HG02943 (cell line): ENCODE data around the gene SOD2.
"Not testable (repeated sequence)": the region's sequence is repeated elsewhere in the genome, so short reads cannot be mapped to it uniquely, and the experiment has no call there.

Source experiments
- ATAC-seq: cut with Tn5 transposase; IDR thresholded peaks from one replicate; pipeline ENCODE4 v1.9.1; 2021; ENCODE audit warnings: mild to moderate bottlenecking, low read depth, moderate library complexity; ENCODE audit not compliant: unreplicated experiment

The SOD2 gene

DNA sequence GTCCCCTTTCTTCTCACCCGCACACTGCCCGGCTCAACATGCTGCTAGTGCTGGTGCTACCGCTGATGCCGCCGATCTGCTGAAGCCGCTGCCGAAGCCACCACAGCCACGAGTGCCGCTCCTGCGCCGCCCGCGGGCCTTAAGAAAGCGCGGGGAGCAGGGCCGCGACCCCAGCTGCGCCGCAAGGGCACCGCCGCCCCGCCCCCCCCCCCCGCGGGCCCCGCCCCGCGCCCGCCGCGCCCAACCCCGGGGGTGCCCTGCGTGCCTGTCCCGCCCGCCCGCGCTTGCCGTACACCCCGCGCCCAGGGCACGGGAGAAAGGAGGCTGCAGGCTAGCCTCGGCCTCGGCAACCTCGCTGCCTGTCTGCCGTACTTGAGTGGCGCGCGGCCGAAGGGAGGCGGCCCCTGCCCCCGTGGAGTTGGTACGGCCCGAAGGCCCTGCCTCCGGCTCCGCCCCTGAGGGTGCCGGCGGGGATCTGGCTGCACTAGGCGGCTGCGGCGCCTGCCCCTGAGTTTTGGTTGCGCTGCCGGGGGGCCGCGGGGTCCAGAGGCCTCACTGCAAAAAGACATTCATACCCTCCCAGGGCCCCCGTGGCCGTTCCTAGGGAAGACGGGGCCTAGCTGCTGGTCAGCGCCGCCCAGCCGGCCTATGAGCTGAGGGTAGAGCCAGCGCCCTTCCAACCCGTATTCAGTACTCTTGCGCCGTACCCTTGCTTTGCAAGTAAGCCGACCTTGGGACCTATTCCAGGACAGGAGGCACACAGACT lies at the start of gene SOD2:
SOD2 (minus strand) TSS at position 114 of the 766 bp plus-strand sequence; CDS start at position 40, 74 bp downstream.
- peak; percentile 65 for ATAC-seq

DNA sequence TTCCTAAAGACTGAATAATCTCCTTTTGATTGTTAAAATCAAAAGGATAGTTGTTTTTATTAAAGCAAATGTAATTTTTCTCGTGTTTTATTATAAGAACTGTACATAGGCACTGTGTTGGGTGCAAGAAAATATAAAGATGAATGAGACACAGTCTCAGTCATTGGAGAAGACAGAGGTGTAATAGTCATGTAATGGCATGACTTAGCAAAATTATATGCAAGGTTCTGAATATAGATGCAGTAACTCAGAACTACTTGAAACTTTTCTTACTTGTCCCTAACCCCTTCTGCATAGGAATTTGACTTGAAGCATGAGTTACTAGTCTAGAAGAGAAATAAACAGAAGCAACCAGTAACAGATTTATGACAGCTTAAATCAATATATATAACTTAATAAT lies 49.1 kb upstream of the SOD2 start:
- no peak for ATAC-seq

DNA sequence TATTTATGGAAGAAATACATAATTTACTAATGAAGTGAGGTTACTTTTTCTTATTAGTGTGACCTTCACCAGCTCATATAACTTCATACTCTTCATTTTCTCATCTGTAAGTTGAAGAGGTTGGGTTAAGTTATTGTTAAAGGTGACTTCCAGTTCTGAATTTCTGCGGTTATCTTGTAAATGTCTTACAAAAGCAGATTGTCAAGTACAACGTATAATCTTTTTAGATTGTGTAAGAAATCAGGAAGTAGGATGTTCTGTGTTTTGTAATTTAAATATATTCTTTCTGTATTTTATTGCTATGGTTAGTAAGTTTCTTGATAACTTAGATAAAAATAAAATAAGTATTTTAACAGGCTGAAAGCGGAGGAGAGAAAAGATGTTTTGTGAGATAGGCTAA lies 46.3 kb upstream of the SOD2 start:
- no peak for ATAC-seq

DNA sequence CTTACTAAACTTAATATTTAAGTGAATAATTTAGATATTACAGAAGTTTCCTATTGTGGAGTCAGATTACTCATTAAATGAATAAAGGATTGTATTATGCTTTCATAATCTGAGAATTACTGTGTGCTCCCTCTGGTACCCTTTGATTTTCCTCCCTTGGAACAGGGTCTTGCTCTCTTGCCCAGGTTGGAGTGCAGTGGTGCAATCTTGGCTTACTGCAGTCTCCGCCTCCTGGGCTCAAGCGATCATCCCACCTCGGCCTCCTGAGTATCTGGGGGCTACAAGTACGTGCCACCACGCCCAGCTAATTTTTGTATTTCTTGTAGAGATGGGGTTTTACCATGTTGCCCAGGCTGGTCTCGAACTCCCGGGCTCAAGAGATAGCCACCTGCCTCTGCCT lies 43.9 kb upstream of the SOD2 start:
- ATAC-seq = no peak

DNA sequence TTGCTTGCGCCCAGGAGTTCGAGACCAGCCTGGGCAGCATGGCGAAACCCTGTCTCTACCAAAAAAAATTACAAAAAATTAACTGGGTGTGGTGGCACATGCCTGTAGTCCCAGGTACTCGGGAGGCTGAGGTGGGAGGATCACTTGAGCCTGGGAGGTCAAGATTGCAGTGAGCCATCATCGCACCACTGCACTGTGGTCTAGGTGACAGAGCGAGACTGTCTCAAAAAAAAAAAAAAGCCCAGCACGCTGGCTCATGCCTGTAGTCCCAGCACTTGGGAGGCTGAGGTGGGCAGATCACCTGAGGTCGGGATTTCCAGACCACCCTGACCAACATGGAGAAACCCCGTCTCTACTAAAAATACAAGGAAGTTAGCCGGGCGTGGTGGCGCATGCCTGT lies 40.4 kb upstream of the SOD2 start:
- not testable (repeated sequence) for ATAC-seq

DNA sequence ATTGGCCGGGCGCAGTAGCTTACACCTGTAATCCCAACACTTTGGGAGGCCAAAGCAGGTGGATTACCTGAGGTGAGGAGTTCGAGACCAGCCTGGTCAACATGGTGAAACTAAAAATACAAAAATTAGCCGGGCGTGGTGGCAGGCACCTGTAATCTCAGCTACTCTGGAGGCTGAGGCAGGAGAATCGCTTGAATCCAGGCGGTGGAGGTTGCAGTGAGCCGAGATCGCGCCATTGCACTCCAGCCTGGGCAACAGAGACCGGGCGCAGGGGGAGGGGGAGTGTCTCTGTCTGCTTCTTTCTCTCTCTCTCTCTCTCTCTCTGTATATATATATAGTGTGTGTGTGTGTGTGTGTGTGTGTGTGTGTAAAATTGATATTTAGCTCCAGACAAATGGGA lies 39.5 kb upstream of the SOD2 start:
- ATAC-seq = not testable (repeated sequence)

DNA sequence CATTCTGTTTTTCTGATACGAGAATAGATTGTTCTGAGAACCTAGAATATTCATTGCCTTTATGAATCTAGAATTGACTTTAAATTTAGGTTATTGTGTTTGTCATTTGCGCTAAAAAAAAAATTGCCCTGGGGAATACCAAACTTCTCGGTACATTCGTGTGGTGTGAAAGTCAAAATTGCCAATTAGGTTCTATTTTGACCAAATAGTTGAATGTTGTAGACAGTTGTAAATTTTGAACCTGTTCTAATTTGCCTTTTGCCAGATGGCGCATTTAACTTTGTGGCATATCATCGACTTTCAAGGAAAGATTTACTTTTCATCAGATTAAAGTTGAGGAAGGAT lies 37.3 kb upstream of the SOD2 start:
- no peak for ATAC-seq

DNA sequence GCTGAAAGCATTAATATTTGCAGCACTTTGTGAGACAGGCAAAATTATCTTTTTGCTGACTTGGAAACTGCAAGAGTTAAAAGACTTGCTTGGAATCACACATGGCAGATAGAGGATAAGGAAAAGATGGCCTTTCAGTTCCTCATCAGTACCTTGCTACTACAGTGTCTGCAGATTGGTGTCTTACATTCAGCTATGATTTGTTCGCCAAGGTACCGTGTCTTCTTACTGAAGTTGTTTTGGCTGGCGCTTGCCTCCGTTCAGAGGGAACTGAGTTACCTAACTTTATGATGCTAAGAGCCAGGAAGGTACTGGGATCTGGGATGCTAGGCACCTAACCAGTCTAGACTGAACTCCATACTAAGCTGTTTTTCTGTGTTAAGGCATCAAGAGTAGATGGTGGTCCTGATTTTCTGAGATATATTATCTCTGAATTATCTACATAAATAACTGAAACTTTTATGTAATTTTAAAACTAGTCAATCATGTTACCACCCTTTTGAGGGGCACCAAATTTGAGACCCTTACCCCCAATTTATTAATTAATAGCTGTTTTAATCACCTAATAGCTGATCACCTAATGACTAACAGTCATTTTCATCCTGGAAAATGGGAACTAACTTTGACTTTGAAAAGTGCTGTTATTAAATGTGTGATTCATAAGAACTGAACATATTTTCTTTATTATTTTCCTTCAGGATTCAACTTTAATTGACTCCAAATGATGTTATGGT lies 36.7 kb upstream of the SOD2 start:
- ATAC-seq = no peak

DNA sequence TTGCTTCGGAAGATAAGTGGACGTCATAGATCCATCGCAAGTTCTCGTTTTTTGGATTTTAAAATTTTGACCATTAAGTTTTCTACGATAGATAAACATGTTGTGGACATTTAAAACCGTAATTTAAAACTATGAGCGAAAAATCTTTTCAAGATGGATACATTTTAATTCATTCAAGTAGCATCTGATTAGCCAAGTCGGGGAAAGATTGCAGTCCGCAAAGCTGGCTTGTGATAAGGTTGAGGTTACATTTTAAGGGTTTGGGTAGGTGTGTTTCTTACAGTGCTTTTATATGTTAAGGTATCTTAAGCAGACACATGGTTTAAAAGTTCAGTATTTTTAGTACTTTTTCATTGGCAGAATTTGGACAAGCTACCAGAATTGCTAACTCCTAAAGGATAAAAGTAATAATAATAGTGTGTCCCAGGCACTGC lies 35.5 kb upstream of the SOD2 start:
- ATAC-seq = no peak

DNA sequence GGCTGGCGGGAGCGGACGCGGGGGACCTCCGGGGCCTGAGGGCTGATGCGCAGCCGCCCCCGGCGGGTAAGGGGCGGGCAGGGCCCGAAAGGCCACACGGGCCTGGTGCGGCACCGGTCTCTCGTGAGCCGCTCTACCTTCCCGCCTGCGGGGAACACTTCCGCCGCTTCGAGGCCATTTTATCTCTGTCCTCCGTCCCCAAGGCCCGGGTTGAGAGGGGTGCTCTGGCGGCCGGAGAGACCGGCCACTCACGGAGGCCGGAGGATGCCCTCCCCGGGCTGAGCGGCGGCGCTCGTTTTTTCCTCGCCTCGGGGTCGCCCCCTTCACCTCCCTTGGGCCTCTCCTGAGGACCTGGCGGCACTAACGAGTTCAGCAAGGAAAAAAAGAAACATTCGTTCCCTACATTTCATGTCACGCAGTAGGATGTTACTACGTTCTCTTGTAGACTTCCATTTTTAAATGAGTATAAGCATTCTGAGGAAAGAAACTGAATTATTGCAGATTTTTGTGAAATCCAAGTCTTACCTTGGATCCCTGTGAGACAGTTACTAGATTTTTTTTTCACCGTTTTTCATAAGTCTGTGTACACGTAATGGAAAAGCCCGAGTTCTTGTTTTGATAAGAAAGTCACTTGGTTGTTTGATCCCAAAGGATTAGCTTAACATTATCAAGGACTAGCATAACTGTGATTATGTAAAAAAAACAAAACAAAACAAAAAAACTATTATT lies 34.8 kb upstream of the SOD2 start:
- ATAC-seq = peak; percentile 32

DNA sequence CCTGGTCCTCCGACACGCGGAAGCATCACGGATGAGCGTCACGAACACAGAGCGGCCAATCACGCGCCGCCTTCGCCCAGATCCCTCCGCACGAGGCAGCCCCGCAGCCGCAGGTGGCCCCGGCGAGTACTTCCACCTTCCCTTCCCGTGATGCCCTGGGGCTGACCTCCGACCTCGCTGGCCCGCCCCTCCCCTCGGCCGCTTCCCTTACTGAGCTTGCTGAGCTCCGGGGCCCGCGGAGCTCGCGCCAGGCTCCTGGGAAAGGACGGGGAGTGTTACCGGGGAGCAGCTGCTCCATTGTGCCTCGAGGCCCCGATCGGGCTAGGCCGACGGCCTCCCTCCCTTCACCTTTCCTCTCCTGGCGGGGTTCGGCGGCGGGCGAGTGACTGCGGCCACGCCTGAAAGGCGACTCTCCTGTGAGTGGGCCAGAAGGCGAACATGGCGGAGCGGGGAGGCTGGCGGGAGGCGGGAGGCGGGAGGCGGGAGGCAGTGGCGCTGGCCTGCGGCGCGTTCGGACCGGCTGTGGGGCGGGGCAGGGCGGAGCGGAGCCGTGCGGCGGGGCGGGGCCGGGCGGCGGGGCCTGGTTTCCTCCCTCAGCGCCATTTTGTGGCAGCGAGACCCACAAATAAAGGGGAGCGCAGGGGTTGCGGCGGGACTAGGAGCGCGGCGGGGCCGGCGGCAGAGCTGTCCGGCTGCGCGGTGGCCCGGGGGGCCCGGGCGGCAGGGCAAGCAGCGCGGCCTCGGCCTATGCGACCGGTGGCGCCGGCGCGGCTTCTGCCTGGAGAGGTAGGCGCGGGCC lies 34.1 kb upstream of the SOD2 start, which contains the start of gene WTAP:
WTAP (plus strand) TSS at position 589 of the 799 bp plus-strand sequence. CDS start 8,760 bp downstream, outside the sequence.
- ATAC-seq = peak; percentile 77

DNA sequence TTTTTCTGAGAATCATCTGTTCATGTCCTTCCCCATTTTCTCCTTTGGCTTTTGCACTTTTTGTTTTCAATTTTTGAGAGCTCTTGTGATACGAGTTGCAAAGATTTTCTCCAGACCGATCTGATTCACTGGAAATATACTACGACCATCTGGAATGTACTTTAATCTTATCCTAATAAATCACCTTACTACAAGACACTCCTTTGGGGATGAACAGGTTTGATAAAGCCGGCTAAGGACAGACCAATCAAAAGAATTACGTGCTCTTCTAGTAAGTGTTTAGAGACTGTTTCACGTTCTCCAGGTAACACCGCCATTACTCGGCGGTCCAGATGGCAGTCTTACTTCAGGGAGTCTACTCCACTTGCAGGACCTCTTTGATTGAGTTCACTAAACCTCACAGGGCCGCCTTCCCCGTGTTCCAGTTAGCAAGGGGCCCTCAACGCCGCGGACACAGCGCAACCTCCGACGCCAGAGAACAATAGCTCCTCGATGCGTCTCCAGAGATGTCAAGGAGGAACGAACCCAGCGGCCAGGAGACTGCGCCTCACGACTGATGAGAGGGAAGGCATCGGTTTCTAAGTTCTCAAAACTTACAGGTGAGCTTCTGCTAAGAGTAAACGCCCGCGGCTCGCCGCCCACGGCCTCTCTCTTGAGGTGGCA lies 33.3 kb upstream of the SOD2 start:
- ATAC-seq = peak; percentile 10

DNA sequence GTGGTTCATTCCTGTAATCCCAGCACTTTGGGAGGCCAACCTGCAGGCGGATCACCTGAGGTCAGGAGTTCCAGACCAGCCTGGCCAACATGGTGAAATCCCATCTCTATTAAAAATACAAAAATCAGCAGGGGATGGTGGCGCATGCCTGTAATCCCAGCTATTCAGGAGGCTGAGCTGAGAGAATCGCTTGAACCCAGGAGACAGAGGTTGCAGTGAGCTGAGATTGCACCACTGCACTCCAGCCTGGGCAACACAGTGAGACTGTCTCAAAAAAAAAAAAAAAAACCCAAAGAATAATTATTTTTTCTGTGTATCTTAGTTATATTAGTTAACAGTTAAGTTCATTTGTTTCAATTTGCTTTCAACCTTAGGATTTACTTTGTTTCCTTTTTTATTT lies 32.2 kb upstream of the SOD2 start:
- not testable (repeated sequence) for ATAC-seq

DNA sequence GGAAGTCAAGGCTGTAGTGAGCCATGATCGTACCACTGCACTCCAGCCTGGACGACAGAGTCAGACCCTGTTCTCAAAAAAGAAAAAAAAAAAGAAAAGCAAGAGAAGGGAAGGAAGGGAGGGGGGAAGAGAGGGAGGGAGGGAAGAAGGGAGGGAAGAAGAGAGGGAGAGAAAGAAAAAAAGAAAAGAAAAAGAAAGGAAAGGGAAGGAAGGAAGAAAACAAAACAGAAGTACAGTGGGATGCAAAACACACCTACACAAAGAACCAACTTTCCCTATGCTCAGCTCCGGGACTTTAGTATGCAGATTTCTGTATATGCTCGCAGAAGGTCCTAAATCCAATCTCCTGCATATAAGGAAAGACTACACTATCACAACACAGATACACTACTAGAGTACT lies 31.7 kb upstream of the SOD2 start:
- ATAC-seq = no peak

DNA sequence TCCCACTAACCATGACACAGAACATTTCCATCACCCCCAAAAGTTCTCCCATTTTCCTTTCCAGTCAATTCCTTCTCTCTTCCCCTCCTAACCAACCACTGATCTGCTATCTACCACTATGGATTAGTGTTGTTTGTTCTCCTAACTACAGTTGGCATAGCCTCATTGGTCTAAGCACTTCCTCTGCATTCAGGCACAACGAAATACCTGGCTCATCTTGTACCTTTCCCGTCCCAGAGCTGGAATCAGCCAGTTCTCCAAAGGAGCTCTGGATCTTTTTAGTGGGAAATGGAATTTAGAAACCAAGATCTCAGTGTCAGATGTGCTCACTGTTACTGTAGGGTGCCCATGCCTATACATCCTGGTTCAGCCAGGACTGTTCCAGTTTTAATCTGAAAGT lies 30.2 kb upstream of the SOD2 start:
- ATAC-seq = no peak

DNA sequence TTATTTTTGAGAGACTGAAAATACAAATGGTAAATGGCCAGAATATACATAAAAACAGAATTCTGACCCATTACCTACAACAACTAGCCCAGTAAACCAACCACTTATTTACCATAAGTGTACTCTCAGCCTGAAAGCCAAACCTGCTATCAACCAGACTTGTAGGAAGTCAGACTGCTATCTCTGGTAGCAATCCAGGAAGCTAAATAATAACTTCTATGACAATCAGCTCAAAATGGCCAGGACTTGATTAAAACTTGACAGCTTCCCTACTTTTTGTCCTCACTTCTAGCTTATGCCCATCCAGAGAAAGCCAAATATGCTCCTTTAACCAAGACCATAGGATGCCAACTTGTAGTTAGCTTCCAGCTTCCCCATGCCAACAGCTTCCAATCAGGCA lies 29.6 kb upstream of the SOD2 start:
- ATAC-seq = no peak

DNA sequence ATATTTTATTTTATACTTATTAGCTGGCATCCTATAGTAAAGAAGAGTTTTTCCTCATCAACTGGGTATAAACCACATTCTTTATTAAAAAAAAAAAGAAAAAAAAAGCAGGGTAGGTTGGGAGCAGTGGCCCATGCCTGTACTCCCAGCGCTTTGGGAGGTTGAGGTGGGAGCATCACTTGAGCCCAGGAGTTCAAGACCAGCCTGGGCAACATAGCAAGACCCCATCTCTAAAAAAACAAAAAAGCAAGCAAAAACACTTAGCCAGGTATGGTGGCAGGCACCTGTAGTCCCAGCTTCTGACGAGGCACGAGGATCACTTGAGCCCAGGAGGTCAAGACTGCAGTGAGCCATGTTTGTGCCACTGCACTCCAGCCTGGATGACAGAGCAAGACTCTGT lies 28.9 kb upstream of the SOD2 start:
- ATAC-seq = not testable (repeated sequence)

DNA sequence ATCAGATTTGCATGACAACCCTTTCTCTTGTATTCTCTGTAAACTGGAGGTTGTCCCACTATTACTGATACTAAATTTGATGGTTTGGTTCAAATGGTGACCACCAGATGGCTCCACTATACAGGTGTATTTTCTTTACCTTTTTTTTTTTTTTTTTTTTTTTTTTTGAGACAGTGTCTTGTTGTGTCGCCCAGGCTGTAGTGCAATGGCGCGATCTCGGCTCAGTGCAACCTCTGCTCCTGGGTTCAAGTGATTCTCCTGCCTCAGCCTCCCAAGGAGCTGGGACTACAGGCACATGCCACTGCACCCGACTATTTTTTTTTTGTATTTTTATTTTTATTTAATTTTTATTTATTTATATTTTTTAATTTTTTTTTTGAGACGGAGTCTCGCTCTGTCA lies 27.7 kb upstream of the SOD2 start:
- no peak for ATAC-seq

DNA sequence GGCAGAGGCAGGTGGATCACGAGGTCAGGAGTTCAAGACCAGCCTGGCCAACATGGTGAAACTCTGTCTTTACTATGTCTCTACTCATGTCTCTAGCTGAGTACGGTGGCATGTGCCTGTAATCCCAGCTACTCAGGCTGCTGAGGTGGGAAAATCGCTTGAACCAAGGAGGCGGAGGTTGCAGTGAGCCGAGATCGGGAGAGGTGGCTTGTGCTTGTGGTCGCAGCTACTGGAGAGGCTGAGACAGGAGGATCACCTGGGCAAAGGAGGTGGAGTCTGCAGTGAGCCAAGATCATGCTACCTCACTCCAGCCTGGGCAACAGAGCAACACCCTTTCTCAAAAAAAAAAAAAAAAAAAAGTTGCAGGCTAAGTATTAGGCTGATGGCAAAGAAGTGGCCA lies 26.2 kb upstream of the SOD2 start:
- no peak for ATAC-seq

DNA sequence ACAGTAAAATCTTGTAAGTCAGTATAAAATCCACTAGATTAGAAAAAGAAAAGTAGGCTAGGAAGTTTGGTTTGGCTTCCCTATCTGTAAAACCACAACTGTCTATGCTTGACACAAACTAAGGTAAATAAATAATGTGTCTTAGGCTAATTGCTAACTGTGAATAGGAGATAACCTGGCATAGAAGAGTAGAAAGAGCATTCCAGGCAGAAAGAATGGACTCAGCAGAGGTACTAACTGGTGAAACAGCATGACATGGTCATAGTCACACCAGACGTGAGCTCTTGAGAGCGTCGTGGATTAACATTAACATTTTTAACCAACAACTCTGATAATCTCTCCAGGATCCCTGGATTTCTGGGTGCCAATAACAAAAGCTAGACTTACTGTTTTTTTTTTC lies 25.6 kb upstream of the SOD2 start:
- no peak for ATAC-seq
